HG03139 (cell line): Measurements from ENCODE around the gene CIB4.
"Not testable (repeated sequence)": the region's sequence is repeated elsewhere in the genome, so short reads cannot be mapped to it uniquely, and the experiment has no call there.

ENCODE experiments used
- ATAC-seq: cut with Tn5 transposase; IDR thresholded peaks from one replicate; pipeline ENCODE4 v1.9.1; 2021; ENCODE audit not compliant: unreplicated experiment

Gene CIB4

GRCh38 chr2:26571316-26571715 lies 69.8 kb downstream of the CIB4 start:
- no peak for ATAC-seq

- no peak for ATAC-seq
Observed at GRCh38 chr2:26570083-26570430, 71.1 kb downstream of the CIB4 start.

DNA sequence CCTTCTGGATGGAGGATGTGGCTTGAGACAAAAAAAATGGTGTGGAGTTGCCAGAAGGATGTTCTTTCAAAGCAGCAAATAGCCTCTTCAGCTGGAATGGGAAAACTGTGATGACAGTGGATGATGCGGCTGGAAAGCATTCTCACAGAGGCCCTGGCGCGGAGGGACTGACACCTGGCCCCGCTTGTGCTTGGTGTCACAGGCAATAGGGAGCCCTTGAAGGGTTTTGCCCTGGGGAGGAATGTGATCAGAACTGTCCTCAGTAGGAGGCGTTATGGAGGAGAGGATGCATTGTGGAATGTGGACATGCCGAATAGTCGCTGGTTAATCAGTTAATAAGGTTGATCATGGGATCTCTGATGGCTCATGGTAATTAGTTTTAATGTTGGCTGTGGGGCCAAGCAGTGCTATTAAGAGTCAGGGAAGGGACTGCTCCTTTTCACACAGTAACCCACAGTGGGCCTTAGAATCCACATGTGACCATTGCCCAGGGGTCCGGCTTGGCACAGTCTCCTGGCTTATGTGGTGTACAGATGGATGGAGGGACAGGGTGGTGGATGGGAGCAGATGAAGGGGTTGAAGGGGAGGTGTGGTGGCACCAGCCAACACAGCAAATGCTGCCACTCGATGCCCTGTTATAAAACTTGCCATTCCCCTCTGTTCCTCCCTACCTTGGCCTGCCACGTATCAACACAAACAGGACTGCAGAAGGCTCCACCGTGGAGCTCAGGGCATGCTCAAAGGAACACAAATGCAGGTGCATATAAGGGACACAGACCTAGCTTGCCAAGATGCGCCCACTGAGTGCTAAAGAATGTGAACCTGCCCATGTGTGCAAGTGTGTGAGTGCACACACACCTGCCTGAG lies 71.7 kb downstream of the CIB4 start:
- no peak for ATAC-seq

DNA sequence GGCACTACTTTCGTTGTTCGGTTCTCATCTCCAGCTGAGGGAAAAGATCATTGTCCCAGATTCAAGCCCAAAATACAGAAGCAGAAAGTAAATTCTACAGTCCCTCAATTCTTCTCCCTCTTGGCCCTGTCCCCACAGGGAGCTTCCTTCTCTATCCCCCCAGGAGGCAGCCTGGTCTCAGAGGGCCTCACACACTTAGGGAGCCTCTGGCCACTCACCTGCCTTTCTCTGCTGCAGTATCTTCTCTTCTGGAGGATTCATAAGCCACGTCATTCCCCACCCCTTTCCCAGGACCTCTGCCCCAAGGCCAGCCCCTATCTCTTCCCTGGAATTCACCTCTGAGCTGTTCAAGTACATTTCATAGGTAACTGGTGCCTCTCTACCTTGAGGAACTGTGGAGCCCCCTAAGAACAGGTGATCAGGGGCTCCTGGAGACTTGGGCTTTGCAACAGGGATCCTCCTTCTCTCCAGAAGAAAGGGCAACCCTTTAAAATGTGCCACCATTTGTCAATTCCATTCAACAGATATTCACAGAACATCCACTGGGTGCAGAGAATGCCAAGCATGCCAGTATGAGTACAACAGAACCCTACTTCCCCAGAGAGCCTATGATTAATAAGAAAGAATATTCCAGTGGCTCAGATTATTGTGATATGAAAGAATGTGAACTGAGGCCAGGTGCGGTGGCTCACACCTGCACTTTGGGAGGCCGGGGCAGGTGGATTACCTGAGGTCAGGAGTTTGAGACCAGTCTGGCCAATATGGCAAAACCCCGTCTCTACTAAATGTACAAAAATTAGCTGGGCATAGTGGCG lies 72.9 kb downstream of the CIB4 start:
- no peak for ATAC-seq

DNA sequence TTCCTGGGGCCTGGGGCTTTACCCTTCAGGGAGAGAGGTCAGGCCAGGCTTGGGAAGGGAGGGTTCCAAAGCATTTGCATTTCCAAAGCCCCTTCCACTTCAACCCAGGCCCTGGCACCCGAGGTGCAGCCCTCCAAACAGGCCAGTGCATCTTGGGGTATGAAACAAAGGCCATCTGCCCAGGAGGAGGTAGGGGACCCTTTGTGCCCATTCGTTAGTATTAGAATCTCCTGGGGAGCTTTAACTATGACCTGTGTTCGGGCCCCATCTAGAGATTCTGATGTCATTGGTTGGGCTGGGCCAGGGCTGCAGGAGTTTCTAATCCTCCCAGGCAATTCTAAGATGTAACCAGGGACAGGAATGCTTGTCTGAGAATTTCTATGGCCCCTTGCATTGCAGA lies 73.6 kb downstream of the CIB4 start:
- no peak for ATAC-seq

DNA sequence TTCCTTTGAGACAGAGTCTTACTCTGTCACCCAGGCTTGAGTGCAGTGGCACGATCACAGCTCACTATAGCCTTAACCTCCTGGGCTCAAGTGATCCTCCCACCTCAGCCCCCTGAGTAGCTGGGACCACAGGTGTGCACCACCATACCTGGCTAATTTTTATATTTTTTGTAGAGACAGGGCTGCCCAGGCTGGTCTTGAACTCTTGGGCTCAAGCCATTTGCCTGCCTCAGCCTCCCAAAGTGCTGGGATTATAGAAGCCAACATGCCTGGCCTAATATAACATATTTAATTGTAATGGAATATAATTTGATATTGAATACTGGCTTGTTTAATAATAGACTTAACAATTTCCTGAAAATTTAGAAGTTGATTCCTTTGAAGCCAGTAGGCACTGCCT lies 74.4 kb downstream of the CIB4 start:
- not testable (repeated sequence) for ATAC-seq

GRCh38 chr2:26566081-26566375 lies 75.1 kb downstream of the CIB4 start:
- no peak for ATAC-seq

GRCh38 chr2:26564121-26564644 lies 77.0 kb downstream of the CIB4 start:
- no peak for ATAC-seq

- ATAC-seq = no peak
Observed at GRCh38 chr2:26563686-26564085, 77.5 kb downstream of the CIB4 start.

- no peak for ATAC-seq
Observed at GRCh38 chr2:26562811-26563645, 78.1 kb downstream of the CIB4 start.

- ATAC-seq = no peak
Observed at GRCh38 chr2:26561918-26562810, 79.0 kb downstream of the CIB4 start.

GRCh38 chr2:26561376-26561775 lies 79.8 kb downstream of the CIB4 start:
- ATAC-seq = no peak

GRCh38 chr2:26560892-26561291 lies 80.3 kb downstream of the CIB4 start:
- no peak for ATAC-seq

DNA sequence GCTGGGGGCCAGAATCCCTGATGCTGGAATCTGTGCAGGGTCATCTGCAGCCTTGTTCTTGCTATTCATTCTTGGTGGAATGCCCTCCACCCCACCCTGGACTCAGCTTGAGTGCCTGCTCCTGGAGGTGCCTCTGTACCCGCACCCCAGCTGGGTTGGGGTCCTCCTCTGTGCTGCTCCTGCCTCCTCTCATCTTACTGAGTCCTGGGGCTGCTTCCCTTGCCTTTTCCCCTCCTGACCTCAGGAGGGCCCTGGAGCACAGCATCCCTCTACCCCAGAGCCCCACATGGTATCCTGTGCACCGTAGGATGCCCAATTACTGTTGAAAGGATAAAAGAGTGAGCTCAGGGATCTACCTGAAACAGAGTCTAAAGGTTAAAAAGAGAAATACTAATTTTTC lies 81.6 kb downstream of the CIB4 start:
- ATAC-seq = no peak

DNA sequence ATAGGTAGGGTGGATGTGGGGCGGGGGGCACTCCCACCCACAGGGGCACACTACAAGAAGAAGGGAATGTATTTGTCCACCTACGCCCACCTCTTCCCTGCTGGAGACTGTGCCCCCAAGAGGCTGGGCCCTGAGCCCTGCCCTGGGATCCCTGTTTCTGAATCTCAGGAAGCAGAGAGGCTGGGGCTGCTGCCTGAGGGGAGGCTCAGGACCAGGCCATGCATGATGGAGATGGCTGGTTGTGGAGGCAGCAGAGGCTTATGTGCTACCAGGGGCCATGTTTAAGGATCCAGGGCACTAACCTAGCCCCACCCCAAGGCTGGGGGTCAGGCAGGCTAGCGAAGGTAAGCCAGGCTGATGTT lies 82.1 kb downstream of the CIB4 start:
- ATAC-seq = no peak

DNA sequence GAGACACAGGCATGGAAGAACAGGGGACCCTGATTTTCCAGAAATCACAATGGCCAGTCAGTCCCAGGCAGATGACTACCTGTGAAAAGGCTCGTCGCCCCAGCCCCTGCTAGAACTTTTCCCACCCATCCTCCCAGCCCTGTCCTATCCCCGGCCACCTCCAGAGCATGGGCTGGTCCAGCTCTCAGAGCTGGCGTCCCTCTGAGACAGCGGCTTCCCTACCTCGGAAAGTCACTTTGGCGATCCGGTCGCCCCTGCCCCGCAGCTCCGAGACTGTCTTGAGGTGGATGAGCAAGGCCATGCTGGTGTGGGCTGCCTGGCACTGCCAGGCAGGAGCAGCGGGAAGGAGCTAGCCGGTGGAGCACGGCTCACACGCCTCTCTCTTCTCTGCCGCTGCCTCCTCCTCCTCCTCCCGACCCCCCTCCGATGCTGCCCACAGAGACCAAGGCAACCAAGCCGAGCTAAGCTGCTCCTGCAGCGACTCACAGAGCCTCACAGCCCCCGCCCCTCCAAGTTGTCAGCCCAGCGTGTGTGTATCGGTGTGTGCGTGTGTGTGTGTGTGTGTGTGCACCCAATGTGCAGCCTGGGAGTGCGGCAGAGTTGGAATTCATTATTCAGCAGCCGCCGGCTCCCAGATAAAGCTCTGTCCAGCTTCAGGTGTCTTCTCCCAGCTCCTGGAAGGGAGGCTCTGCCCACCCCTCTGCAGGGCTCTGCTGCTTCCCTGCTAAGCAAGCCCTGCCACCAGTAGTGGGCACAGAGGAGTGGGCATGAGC lies 82.7 kb downstream of the CIB4 start:
- no peak for ATAC-seq

GRCh38 chr2:26557244-26557925 lies 83.8 kb downstream of the CIB4 start:
- ATAC-seq = no peak

DNA sequence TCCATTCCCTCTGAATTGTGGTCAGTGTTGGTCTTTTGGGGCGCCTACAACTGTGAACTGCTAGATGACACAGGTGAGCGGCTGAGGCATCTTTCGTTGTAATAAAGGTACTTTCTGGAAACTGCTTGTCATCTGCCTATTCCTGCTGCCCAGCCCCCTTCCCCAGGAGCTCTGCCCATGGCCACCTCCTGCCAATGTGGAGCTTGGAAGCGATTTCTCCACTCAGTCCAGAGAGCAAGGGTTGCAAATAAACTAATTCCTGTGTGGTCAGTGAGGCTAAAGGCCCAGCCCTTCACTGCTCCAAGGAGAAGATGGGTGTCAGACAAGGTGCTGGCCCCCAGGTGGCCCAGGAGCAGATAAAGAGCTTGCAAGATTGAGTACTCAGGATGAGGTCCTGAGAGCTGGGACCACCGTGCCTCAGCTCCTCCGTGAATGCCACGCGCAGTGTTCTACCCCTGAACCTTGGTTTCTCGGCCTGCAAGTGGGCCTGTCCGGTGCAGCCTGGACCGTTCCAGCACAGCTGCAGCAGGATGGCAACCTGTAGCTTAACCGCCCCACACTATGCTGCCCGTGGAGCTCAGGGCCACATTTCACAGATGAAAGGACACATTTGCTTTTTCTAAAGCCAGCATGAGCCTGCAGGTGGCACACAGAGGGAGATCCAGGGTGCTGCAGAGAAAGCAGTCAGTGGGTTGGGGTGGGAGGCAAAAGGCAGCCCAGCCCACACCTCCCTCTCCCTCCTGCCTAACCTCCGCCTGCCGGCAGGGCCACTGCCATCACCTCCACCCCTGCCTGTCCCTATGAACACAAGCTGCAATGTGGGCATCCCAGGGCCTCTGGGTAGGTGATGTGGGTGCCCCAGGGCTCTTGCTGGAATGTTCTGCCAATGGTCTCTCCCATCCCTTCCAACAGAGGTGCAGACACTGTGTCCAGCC lies 84.6 kb downstream of the CIB4 start:
- no peak for ATAC-seq
